Measurements from ENCODE around the gene KCNIP4.

Gene KCNIP4

DNA sequence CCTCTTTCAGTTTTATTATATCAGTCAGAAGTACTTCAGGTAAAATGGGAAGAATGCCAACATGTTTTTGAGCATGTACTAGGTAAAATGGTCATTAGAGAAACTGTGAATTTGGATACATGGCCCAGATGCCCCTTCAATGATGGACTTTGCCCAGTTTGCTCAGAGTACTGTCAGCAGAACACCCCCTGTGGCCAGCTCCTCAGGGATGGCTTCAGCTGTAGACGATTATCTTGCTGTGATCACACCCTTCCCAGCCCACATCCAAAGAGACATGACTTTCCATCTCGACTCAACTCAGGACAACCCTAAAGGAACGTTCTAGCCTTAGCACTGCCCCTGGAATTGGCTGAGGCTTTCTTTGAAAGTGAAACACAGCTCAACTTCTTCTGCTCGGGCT is 809.2 kb downstream of the KCNIP4 start:
- DNase-seq: no peak

DNA sequence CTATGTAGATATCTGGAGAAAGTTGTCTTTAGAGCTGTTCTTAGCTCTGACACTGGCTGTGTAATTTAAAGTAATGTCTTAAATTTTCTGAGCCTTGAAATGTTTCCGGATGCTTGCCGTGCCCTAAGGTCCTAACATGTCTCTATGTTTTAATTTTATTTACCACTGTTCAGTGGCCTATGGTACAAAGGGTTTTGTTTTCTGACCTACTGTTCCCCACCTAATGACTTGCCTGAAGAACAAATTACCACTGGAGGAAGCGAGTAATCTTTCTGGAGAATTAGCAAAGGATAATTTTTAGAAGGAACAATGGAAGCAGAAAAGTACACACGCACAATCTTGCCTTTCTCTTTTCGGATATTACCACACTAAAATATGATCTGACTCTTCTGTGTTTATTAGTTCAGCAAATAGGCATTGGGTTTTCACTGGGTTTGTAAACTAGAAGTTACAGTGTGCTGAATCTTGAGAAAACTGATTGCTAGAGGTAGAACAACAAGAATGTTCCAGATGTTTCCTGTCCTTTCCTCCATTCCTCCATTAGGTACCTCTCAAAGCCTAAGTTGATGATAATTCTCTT is 812.4 kb downstream of the KCNIP4 start:
- no peak for DNase-seq

DNA sequence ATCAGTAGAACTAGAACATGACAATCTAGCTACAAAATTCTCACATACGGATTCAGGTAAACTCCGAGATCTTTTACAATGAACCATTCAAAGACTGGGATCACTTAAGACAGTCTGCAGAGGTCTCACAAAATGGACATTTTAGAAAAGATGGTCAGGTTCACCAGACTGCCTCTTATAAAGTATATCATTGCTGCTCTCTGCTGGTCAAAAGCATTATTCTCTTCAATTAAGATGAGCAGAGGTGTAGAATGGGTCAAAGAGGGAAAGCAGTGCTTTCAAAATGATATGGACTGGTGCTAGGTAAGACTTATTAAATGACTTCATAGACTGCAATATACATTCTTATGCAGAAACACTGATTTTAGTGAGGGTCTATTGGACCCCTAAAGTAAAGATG is 813.6 kb downstream of the KCNIP4 start:
- no peak for DNase-seq

DNA sequence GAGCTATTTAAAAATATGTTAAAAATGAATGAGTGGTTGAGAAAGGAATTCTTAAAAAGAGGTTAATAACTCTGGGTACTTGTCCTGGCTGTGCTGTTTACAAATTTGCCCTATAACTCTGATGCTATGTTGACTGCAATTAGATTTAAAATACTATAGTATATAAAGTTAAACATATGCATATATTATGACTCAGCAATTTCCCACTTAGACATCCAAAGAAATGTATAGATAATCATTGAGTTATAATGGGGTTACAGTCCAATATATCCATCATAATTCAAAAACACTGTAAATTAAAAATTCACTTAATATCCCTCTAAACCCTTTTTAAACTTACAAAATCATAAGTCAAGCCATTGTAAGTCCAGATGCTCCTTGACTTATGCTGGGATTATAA is 818.0 kb downstream of the KCNIP4 start:
- no peak for DNase-seq

DNA sequence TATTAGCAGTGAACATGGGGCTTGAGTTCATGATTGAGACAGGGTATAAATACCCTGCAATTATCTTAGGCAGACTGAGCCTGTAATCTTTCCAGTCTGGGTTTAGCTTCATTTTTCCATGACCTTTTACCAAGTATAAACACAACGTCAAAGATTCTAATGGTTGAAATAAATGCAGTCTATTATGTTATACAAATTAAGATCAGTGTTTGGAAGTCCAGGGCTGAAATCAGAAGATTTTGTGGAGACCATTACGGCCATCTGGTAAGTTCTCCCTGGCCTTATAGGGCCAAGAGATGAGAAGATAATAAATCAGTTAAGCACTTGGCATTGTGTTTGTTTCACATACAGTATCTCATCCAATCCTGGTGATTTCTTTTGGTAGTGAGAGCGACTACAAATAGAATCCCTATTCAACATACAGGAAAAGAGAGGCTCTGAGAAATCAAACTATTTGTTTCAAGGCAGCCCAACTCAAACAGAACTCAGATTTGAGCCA is 822.5 kb downstream of the KCNIP4 start:
- DNase-seq: no peak

DNA sequence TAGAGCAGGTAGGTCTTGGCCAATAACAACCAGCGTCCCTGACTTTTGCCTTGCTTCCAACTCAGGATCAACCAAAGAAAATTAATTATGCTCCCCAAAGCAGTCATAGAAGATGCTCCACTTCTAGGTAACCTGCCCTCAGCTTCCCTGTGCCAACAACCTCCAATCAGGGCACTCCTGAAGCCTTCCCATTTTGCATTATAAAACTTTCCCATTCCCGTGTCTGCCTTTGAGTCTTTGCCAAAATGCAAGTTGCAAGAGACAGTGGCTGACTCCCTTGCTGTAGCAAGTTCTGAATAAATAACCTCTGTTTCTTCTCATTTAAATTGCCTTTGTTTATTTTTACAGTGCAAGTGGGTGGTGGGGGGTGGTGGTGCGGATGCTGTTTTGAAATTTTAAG is 830.3 kb downstream of the KCNIP4 start:
- DNase-seq: no peak

DNA sequence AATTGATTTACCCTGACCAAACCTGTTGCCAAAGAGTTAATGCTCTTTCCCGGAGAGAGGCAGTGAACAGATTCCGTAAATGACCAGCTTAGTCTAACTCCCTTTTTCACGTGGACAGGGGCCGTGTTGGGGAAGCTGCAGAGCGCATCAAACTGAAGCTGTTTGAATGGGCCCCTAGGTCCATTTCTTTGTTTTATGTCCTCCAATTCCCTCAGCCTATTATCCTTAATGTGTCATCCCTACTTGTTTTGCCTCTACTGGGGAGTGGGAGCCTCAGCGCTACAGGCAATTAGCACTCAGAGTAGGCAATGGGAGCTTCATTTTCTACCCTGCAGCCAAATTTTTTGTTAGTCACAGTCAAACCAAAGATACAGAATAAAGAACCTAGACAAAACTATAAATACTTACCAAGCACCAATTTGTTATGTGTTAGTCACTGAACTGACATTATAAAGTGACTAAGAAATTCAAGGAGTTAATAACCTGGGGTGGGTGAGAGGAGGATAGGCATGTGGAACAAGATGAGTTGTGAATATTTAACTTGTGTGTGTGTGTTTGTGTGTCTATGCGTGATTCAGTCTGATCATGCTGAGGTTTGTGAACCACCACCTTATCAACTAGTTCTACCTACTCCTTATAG is 830.9 kb downstream of the KCNIP4 start:
- DNase-seq: no peak

DNA sequence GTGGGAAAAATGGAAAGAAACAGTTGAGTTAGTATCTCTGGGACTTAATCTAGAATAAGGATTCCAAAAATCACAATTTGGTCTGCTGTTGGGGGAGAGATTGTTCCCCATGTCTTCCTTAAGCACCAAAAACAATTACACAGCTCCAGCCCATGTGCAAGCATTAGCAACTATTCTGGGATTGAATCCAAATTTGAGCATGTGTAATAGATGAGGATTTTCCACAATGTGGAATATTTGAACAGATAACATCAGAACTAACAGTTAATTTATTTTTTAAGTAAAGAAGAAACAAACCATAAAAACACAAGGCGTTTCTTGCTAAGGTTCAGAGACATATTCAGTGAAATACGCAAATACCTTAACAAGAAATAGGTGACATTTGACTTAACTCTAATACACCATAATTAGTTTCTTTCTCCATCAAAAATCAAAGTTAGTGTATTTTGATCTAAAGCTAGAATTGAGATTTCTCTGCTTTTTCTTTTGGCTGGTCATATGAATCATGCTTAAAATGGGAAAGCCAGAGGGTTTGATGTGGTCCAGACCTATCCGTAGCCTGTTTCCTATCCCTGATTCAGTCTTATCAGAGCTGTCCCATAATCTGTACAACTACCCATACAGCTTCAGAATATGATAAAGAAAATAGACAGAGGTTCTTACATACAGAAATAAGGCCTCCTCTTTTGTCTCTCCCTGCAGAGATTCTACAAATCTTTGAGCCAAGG is 834.9 kb downstream of the KCNIP4 start:
- no peak for DNase-seq

DNA sequence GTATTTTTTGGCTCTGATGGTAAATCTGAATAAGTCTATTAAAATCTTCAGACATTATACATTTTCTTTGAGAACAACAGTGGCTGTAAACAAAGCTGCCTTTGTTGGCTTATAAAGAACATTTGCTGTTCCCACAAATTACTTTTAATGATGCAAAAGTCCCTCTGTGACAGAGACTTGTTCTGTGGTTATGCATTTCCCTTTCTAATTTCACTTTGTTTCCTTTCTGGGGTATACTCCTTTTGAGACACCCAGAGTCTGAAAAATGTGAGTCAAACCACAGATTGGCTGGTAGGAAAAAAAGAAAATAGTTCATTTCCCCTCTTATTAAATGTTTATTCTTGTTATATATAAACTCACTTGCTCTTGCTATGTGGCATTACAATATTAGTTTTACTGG is 845.9 kb downstream of the KCNIP4 start:
- no peak for DNase-seq

DNA sequence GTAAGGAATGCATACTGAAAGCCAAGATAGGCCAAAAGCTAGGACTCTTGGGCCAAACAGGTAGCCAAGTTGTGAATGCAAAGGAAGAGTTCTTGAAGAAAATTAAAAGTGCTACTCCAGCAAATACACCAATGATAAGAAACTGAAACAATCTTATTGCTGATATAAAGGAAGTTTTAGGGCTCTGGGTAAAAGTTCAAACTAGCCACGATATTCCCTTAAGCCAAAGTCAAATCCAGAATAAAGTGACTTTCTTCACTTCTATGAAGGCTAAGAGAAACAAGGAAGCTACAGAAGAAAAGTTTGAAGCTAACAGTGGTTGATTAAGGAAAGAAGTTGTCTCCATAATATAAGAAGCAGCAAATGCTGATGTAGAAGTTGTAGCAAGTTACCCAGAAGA is 850.7 kb downstream of the KCNIP4 start:
- no peak for DNase-seq

DNA sequence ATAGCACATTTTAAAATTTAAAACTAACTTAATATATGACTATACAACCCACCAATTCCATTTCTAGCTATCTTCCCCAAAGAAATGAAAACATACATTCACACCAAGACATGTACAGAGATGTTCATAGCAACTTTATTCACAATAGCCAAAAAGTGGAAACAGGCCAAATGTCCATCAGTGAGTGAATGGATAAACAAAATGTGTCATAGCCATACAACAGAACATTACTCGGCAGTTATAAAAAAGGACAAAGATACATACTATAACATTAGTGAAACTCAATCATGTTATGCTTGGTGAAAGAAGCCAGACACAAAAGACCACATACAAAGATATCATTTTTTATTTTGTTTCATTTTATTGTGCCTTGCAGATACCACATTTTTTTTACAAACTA is 851.5 kb downstream of the KCNIP4 start:
- DNase-seq: no peak

DNA sequence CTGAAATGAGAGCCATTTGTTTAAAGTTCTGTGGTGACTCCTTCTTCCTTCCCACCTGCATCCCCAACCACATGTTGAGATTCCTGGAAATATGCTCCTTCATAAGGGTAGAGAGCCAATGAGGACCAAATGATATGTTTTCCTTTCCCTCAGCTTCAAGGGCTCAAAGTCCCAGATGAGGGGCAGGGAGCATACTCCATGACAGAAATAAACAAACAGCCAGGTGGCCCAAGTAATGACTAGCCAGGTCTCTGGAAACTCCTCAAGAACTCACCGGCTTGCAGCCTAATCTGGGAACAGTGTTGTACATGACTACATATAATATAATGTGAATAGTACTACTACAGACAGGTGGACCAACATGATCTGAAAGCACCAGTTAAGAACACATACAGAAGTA is 856.0 kb downstream of the KCNIP4 start:
- DNase-seq: no peak

DNA sequence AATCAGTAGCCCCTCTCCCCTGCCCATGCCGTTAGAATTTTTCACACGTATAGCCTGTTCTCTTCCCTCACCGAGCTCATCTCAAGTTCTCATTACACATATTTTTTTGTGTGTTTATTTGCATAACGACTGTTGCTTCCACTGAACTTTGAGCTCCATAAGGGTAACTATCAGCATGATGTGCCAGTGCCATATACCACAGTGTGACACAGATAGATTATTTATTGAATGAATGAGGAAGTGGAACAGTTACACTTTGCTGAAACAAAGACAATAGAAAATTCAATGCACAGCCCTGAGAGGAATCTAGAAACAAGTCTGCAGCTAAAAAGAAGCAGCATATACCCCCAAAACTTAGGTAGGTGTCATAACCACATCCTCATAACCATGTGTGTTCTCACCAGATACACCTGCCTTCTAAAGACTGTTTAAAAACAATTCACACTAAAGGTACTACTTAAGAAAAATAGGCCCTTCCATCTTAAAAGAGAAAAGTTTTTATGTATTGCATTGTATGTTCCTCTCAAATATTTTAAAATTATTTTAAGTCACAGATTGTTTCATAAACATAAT is 858.4 kb downstream of the KCNIP4 start:
- DNase-seq: no peak

DNA sequence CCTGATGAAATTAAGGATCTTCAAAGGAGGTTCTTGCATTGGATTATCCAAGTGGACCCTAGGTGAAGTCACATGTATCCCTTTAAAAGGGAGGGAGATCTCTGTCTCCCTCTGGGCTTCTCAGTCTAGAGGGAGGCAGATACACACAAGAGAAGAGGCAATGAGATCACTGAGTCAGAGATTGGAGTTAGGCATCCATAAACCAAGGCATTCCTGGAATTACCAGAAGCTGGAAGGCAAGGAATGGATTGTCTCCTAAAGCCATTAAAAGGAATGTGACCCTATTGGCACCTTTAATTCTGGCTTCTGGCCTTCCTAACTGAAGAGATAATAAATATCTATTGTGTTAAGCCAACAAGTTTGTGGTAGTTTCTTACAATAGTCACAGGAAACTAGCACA is 865.2 kb downstream of the KCNIP4 start:
- no peak for DNase-seq

DNA sequence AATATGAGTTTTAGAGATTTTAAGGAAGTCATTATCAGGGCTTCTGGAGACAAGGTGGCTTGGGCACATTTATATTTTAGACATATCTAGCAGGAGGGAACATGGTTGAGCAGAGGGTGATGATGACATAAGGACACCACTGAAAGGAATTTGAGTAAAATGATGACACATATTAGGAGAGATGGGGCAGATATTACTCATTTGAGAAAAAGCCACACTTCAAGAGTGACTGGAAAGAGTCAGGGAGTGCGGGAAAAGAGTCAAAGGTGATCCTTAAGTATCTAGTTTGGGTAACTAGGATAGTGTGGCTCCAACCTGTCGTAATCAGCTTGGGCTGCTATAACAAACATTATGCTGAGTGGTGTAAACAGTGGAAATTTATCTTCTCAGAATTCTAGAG is 870.6 kb downstream of the KCNIP4 start:
- no peak for DNase-seq

DNA sequence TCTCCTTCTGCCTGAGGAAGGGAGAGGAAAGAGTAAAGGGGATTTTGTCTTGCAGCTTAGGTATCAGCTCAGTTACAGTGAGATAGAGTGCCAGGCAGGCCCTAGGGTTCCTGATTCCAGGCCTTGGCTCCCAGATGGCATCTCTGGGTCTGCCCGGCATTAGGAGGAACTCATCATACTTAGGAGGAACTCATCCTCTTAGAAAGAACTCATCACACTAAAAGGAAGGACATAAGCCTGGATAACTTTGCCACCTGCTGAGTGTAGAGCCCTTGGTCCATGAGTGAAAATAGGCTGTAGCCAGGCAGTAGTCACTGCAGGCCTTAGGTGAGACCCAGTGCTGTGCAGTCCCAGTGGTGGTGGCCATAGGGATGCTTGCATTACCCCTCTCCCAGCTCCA is 881.2 kb downstream of the KCNIP4 start:
- DNase-seq: no peak

DNA sequence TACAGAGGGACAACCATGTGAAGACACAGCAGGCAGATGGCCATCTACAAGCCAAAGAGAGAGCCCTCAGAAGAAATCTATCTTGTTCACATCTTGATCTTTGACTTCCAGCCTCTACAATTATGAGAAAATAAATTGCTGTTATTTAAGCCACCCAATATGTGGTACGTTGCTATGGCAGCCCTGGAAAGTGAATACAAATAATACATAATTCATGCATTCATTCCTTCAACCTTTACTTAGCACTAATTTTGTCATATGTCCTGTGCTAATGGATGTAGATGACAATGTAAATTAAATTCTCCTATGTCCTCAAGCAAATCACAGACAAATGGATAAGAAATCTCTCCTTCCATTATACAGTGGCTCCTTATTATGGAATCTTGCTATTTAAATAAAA is 886.7 kb downstream of the KCNIP4 start:
- DNase-seq: no peak

DNA sequence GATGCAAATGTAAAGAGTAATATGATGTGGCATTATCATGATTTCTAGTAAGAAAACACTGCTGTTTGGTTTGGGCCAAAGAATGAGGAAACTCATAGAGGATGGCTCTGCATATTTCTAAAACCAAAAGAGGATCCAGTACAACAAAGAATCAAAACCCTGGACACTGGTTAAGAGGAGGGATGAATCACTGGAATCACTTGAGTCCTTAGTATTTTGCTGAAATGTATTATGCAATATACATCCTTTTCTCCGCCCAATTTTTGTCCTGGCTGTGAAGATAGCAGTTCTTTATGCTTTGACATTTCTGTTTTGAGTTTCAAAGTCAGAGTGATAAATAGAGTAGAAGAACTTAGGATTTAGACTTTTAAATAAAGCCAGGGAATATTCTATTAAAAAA is 902.4 kb downstream of the KCNIP4 start:
- no peak for DNase-seq

DNA sequence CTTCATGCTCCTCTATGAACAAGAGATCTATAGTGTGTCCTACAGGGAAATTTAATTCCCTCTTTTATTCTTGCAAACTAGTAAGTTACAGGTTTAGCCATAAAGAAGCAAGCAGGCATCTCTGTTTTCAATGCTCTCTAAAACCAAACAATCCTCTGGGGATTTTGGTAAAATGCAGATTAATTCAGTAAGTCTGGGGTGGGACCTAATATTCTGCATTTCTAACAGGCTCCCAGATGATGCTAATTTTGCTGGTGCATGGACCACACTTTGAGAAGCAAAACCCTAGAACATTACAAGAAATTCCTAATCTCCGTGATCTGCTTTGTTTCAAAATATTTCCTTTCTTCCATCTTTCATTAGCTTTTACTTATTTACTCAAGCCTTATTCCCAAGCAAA is 903.5 kb downstream of the KCNIP4 start:
- no peak for DNase-seq

DNA sequence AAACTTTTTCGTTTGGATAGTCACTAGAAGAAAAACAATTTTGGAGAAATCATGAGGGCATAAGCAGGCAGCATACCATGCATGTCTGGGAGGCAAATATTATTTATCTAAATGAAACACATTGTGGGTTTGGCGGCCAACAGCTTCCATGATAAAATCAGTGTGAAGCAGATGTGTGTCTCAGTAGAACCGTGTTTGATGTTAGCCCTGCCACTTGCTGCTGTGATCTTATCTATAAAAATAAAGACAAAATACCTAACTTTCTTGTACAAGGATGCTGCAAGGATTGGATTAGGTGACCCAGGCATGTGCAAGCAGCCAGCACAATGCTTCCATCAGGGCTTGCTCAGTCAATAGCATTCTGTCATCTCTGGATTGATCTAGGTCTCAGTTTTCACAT is 906.9 kb downstream of the KCNIP4 start:
- DNase-seq: no peak

DNA sequence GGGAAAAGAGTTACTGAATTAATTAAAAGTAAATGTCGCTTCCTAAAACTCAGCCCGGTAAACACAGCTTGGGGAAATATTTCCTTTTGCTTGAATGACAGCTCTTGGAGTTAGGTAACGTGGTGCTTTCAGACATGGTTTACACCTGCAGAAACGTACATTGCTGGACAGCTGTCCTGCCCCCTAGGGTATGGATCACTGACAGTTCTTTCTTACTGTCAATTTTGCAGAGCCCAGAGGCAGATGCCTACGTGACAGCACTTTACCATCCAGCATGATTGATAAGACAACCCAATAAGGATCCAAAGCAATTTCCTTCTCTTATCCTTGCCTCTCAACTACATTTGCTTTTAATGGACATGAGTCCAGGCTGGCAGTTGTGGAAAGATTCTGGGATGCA is 913.8 kb downstream of the KCNIP4 start:
- DNase-seq: no peak

DNA sequence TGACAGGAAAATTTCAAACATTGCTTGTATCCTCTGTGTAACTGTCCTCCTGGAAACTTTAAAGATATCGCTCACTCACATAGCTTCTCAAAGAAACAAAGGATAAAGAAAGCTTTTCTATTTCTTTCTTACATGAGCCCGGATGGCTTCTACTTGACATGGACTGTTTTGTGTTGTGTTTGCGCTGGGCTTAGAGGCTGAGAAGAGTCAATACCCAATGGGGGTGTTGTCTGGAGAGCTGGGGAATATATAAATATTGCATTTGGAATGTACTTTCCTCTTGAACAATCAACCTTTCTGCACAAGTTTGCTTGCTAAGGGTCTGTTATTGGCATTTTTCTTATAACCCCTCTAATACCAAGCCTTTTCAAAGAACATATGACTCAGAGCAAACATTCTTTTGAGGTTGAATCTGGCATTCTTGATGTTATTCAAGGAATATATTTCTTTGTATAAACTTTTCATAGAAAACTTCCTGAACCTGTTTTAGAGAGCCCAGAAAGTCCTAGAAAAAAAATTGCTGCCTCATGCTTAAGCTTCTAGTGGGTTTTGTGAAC is 916.4 kb downstream of the KCNIP4 start:
- no peak for DNase-seq

DNA sequence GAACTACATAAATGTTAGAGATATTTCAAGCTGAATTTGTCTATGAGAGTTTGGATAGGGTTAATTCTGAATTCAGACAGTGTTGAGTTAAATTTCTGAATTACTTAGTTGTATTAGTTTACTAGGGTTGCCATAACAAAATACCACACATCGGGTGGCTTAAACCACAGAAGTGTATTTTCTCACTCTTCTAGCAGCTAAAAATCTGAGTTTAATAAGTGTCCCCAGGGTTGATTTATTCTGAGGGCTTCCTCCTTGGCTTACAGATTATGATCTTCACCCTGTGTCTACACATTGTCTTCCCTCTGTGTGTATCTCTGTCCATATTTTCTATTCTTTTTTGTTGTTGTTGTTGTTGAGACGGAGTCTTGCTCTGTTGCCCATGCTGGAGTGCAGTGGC is 929.8 kb downstream of the KCNIP4 start:
- no peak for DNase-seq

DNA sequence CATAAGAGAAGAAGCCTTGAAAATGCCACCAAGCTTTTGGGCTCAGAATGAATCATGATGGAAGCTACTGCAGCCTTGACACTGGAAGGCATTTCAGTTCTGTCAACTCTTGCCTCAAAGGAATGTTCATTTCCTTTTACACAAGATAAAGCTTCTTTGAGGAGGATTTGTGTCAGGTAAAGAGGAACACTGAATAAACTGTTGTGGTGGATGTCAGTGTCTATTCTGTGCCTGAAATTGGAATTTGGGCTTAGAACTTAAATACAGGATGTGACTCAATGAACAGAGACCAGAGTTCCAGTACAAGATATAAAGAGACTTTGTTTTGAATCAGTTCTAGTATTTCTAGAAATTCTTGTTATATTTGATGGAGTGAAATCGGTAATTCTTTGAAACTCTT is 935.1 kb downstream of the KCNIP4 start:
- DNase-seq: no peak
